GM18517 (cell line): ENCODE measurements around the gene KCNMA1.
"Not testable (repeated sequence)": the region's sequence is repeated elsewhere in the genome, so short reads cannot be mapped to it uniquely, and the experiment has no call there.

Source experiments
- ATAC-seq: cut with Tn5 transposase; IDR thresholded peaks from one replicate; pipeline ENCODE4 v1.9.1; 2021; ENCODE audit warnings: mild to moderate bottlenecking, moderate library complexity; ENCODE audit not compliant: unreplicated experiment

Gene KCNMA1

DNA sequence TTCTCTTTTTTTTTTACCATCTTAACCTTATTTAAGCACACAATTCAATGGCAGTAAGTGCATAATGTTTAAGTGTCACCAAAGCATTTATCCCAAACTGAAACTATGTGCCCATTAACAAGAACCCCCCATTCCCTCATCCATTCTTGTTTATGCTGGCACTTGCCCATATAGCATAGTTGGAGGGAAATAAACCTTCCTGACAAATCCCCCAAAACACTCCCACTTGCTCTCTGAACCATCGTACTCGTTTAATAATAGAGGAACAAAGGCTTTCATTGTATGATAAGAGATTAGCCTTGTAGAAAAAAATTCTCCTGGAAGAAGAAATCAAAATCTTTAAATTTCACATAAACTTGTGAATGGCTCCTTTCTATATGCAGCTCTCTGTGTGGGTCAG lies 26.4 kb upstream of the KCNMA1 start:
- no peak for ATAC-seq

DNA sequence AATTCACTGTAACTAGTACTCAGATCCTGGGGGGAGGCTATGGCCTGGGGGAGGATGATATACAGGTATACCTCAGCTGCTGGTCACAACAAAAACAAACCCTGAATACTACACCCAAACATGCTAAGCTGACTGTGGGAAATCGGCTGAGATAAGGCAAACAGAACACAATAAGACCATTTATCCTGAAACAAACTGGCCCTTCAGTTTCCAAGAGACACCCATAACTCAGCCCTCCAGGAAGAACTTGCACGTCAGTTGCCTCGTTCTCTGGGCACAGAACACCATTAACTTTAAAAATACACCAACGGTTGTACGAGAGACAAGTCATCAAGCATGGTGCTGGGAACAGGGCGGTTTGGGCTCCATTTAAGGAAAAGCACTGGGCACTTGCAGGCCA lies 24.1 kb upstream of the KCNMA1 start:
- no peak for ATAC-seq

DNA sequence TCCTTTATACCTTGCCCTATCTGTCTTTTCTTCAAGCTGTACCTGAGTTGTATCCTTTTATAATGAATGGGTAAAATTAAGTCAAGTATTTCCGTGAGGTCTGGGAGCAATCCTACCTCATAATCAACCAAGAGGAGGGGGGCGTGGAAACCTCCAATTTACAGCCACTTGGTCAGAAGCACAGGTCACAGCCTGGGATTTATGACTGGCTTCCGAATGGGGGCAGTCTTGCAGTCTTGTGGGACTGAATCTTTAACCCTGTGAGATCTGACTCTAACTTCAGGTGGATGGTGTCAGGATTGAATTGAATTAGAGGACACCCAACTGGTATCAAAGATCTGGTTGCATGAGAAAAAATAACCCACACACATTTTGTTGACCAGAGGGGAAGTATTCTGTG lies 23.5 kb upstream of the KCNMA1 start:
- ATAC-seq, result no peak

DNA sequence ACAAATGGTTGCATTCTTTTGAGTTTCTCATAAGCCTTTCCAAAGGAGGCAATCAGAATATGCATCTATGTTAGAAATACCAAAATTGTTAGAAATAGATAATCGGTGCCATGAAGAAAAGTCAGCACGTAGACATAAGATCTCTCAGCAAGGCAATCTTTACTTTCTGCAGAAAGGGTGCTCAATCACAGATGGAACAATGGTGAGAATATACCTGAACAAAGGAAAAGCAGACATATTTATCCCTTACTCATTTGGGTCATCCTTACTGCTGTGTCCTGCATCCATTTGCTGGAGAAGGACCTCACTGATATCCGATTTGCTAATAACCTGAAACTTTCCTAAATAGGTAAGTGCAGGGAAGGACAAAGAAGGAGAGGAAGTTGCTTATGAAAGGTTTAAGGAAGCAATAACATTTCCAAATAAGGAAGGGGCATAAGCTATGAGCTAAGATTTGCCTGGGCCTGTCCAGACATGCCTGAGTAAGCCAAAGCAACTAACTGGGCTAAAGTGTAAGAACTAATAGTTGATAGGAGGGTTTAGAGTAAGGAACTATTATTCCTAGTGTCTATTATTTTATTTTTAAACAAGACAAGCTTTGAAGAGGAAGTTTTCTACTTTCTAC lies 21.6 kb upstream of the KCNMA1 start:
- ATAC-seq, result not testable (repeated sequence)

DNA sequence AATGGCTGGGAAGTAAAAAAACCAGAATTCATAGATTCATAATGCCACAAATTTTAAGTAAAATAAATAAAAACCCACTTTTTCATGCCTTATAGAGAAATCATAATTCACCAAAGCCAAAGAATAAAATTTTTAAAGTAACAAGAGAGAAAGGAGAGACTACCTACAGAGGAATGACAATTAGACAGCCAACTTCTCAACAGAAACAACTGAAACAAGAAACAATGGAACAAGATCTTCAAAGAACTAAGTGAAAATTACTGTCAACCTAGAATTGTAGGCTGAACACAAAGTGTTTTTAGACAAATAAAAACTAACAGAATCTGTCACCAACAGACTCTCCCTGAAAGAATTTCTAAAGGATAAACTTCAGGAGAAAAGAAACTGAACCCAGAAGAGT lies 15.6 kb upstream of the KCNMA1 start:
- ATAC-seq, result no peak

DNA sequence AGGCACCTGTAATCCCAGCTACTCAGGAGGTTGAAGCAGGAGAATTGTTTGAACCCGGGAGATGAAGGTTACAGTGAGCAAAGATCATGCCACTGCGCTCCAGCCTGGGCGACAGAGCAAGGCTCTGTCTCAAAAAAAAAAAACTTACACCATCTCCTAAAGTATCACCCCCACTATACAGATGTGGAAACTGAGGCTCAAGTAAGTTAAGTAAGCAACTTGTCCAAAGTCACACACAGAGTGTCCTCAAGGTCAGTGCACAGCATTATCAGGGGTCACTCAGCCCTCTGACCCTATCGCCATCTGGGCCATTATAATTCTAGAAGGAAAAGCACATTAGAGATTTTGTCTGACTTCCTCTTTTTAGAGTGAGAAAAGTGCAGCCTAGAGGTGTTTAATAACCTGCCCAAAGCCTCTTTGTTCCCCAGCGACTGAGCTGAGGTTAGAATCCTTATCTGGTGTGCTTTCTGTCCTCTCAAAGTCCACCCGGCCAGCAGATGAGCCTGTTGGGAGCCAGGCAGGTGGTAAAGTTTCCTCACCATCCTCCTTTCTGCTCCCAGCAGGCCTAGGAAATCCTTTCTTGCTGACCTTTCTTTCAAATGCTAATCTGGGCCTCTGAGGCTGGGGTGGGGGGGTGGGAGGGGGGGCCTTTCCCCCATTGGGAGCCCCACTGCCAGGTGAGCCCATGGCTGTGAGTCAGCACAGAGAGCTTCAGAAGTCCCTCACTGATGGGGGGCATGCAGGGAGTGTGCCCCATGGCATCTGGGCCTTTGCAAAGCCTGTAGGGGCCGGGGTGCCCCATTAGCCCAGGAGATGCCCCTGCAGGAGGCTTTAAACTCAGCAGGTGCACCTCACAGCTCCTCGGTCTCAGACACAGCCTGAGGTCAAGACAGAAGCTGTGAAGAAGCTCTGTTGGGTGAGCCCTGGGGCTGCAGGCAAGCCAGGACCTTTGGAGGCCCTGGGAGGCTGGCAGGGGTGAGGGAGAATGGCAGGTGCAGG lies 12.0 kb upstream of the KCNMA1 start:
- ATAC-seq, result no peak

DNA sequence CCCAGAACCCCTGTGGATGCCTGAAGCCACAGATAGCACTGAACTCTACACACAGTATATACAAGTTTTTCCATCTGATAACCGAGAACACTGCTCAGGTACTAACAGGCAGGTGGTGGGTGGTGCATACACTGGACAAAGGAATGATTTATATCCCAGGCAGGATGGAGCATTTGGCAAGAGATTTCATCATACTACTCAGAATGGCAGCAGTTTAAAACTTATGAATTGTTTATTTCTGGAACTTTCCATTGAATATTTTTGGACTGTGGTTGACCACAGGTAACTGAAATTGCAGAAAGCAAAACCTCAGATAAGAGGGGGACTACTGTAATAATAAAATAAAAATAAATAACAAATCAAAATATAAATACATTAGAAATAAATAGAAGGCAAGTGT lies 10.9 kb upstream of the KCNMA1 start:
- no peak for ATAC-seq

DNA sequence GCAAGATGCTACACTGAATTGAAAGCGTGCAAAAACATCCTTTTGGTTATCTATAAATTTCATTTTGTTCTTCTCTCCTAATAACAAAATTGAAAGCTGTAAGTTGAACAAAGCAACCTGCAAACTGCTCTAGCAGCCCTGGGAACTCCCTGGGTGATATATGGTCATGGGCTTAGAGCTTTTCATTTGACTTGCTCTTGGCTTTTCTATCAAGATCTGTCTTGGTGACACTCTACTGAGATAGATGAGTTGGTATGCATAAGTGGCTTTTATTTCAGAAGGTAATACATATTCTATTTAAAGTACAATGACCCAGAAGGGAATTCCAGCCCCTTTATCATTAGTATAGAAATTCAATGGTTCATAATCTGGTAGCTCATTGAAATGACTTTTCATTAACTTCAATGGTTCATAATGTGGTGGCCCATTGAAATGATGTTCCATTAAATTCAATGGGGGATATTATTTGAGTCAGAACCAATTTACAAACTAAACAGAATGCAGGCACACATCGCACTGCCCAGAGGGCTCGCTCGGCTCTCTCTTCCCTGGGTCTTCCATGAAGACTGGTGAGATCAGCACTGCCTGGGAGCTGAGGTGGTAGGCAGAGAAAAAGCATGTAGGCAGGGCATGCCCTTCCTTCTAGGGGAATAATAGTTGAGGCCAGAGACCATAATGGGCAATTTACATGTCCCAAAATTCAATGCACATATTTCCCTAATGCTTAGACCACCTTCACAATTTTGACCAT lies 10.1 kb upstream of the KCNMA1 start:
- no peak for ATAC-seq

DNA sequence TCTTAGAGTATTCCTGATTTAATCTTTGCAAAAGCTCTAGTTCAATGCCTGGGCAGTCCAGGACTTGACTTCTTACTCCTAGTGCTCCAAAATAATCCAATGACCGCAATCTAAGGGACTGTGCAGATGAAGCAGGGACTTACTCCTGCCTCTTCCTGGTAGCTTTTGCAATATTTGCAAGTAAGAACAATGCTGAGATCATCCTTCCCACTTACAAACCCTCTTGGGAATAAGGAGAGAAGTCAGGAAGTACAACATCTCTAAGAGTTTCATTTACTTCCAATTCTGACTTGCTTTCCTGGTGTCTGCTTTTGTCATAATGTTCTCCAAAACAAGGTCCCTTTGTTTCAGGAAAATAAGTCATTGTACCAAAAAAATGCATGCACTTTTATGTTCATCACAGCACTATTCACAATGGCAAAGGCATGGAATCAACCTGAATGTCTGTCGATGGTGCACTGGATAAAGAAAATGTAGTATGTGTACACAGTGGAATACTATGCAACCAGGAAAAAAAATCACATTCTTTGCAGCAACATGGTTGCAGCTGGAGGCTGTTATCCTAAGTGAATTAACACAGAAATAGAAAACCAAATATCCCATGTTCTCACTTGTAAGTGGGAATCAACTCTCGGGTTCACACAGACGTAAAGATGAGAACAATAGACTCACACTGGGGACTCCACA lies 7.1 kb upstream of the KCNMA1 start:
- no peak for ATAC-seq

DNA sequence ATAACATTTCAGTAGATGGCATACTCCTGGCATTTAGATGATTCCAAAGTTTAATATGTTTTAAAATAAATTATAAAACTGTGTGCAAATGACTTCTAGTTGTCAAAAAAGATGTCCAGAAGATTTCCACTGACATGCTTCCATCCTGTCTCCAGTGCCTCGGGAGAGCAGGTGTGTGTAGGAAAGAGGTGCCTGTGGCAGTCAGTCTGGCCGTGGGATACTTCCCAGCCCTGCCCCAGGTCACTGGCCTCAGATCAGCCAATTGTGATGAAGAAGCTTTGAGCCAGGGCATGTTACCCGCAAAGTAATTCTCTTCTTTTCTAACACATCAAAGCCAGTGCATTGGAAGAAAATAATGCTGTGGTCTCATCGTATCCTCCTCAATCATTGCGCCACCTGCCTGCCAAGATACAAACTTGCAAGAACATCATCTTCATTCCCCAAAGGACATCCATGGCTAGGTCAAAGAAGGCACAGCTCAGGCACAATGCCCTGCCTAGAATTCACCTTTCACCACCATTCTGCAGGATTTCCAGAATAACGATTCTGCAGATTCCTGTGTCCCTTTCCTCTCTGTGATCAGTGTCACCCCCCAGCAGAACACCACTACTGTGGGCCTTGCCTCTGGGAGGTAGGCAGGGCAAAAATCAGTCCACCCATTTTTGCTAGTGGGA lies 6.3 kb upstream of the KCNMA1 start:
- no peak for ATAC-seq

DNA sequence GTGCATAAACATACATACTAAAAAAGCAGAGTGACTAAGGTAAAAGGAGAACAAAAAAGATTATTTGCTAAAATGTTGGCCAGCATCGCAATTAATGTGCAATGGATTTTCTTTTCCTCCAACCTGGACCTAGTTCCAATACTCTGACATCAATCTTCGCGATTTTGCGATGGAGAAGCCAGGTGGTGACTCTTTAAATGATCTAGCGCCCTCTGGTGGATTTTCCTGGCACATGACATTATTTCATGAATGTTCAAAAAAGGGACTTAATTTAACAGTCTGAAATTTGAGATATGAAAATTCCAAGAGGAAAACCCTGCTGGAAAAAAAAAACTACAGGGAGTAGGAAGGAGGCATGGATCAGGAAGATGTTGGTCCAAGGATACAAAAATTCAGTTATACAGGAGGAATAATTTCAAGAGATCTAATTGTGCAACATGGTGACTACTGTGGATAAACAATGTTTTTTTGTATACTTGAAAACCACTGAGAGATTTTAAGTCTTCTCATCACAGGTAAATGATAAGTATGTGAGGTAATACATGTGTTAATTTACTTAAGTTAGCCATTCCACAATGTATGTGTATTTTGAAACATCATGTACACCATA lies 4.3 kb upstream of the KCNMA1 start:
- no peak for ATAC-seq

DNA sequence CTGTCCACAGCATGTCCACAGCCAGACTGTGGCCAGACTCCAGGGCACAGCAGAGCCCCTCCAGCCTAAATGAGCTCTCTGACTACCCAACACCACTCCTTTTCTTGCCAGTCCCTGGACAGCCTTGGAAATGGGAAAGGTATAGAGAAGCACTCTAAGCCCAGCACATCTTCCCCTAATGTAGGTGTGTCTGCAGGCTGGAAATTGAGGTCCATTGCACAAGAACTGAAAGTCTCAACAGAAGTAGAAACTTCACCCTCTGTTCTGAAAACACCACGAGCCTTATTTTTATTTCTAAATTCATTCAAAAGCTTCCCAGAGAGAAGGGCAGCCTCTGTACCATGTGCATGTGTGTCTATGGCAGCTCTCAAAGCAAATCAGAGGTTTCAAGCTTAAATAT lies 3.7 kb upstream of the KCNMA1 start:
- ATAC-seq, result no peak

DNA sequence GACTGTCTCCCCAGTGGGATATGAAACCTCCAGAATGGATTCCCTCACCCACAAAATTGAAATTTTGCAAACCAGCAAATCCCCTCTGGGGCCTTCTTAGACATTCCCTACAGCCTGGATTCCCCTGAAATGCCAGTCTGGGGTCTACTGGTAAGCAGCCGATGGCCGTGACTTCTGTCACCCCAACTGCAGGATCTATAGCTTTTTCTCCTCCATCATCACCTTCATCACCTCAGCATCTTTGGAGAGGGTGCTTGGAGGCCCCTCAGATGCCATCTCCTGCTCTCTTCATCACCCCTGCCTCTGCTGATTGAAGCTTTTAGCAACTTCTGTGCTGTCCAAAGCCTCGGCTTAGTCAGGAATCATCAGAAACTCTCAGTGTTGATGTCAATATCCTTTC lies 2.6 kb upstream of the KCNMA1 start:
- no peak for ATAC-seq

DNA sequence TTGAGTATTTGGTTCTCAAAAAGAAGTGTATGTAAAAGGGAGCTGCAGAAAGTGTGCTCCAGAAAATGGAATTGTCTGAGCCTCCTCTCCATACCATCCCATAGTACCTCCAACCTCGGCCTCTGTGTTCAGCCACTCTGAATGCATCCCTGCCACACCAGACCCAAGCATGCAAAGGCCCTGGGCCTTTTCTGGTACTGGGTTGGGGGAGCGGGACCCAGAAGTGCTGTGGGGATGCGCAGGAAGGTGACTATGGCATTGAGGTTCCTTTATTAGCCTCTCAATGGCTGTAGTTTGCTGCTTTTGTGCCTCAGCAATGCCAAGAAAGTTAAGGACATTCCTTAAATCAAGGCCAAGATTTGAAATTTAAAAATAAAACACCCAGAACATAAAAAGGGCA lies 2.1 kb upstream of the KCNMA1 start:
- no peak for ATAC-seq

DNA sequence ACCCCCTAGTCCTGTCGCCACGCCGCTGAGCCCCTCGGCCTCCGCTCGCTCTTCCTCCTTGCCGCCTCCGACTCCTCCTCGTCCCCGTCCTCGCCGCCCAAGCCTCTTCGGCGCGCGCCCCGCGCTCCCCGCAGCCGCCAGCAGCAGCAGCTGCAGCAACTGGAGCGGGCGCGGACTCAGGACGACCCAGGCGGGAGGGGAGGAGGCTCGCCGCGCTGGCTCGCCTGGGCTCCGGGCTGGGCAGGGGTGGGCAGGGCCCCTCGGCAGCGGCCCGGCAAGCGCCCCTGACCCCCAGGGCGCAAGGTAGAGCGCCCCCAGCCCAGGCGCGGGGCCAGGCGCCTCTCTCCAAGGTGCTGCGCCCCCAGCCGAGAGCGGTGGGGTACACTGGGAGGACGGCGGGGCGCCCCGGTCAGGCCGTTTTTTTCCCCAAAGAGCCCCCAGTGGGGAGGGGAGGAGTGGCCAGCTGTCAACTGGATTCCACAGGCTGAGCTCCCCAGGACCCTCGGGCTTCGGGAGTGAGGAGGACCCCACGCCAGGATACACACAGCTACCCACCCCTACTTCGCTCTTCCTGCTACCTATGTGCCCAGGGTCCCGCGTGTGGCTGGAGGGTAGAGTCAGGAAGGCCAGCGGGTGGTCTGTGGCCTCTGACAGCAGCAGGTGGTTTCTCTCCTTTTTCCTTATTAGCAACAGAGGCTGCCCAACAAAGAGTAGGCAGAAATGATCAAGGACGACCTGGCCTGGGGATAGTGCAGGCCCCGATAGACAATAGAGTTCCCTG lies 903 bp upstream of the KCNMA1 start:
- ATAC-seq, result no peak

DNA sequence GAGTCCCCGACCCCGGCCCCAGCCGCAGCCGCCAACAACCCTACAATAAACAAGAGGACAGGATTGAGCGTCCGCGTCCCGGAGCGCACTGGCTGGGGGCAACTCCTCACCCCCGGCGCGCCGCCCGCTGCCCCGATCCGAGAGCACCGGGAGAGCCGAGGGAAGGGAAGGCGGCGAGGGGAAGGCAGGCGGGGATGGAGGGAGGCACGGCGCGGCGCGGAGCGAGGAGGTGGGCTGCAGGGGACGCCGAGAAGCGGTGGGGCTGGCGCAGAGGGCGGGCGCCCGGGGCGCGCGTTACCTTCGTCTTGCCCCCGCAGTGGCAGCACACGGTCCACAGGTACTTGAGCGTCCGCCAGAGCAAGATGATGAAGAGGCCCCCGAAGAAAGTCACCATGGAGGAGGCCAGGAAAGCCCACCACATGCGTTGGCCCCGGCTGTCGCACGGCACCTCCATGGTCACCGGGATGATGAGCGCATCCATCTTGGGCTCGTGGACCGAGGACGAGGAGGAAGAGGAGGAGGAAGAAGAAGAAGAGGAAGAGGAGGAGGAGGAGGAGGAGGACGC lies 559 bp downstream of the KCNMA1 start:
- ATAC-seq, result no peak

DNA sequence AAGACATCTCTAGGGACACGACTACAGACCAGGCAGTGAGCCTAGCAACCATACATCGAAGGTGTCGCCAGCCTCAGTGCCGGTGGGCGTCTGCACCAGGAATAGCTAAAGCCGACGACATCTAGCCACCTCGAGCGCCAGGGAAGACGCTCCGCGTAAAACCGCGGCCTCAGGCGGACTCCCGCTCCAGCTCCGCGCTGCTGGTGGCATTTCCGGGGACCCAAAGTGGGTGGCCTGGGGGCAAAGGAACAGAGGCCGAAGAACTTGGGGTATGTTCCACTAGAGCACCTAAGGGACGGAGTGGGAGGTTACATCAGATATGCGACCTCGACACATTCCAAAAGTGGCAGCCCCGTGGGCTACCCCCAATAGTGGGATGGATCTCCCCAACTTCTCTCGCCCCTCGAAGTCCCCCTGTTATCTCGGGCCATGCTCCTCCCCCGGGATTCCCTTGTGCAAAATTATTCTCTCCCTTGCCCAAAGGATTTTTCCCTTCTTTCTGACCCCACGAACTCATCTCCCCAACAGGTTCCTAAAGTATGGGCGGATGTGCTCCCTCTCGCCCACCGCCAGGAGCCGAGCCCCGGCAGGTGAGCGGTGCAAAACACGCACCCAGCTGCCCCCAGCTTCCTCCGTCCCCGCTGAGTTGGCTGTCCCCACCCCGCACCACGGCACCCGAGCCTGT lies 1.2 kb downstream of the KCNMA1 start:
- no peak for ATAC-seq
